Measurements from ENCODE around the gene DOCK2.

- no peak for TF ChIP-seq EP300 (IDR thresholded peaks at IDR 0.05)
- TF ChIP-seq, protein P1, sequence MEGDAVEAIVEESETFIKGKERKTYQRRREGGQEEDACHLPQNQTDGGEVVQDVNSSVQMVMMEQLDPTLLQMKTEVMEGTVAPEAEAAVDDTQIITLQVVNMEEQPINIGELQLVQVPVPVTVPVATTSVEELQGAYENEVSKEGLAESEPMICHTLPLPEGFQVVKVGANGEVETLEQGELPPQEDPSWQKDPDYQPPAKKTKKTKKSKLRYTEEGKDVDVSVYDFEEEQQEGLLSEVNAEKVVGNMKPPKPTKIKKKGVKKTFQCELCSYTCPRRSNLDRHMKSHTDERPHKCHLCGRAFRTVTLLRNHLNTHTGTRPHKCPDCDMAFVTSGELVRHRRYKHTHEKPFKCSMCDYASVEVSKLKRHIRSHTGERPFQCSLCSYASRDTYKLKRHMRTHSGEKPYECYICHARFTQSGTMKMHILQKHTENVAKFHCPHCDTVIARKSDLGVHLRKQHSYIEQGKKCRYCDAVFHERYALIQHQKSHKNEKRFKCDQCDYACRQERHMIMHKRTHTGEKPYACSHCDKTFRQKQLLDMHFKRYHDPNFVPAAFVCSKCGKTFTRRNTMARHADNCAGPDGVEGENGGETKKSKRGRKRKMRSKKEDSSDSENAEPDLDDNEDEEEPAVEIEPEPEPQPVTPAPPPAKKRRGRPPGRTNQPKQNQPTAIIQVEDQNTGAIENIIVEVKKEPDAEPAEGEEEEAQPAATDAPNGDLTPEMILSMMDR (IDR thresholded peaks at IDR 0.05) = no peak
Observed at GRCh38 chr5:169909945-169910344, 272.9 kb downstream of the DOCK2 start.

Measured in upper lobe of left lung (tissue), 4 donors.